Stimulated activated CD4-positive, alpha-beta T cell treated with anti-CD3 and anti-CD28 coated beads, Interleukin-2, amount 100 ng/mL, for 48 hours (primary cell): ENCODE measurements around the gene ATP1B1.

Experiments used
- DNase-seq, 2 donors: peaks; one replicate each; pipeline ENCODE4 v3.0.0-alpha.2; 2020

ATP1B1 gene

GRCh38 chr1:169094897-169095569 lies 11.5 kb upstream of the ATP1B1 start:
- DNase-seq: no peak

- DNase-seq: no peak
These were observed 8.1 kb upstream of the ATP1B1 start for GRCh38 chr1:169098380-169098779.

GRCh38 chr1:169099561-169099960 lies 6.9 kb upstream of the ATP1B1 start:
- DNase-seq: no peak

- DNase-seq: no peak
These were observed 6.3 kb upstream of the ATP1B1 start for GRCh38 chr1:169100208-169100607.

GRCh38 chr1:169100651-169101088 lies 5.8 kb upstream of the ATP1B1 start:
- DNase-seq: no peak

- no peak for DNase-seq
These were observed 3.9 kb upstream of the ATP1B1 start for GRCh38 chr1:169102567-169102966.

GRCh38 chr1:169103002-169103401 lies 3.5 kb upstream of the ATP1B1 start:
- DNase-seq: no peak

- no peak for DNase-seq
These were observed 3.0 kb upstream of the ATP1B1 start for GRCh38 chr1:169103480-169103893.

- DNase-seq: no peak
These were observed 1.4 kb upstream of the ATP1B1 start for GRCh38 chr1:169105087-169105433.

- peak in 1 of 2 donors; percentile 10 for DNase-seq
These were observed 926 bp upstream of the ATP1B1 start for GRCh38 chr1:169105434-169106094.

- peak in 1 of 2 donors; percentile 11 for DNase-seq
These were observed 572 bp downstream of the ATP1B1 start for GRCh38 chr1:169106921-169107602.

GRCh38 chr1:169107603-169108208 lies 1.2 kb downstream of the ATP1B1 start:
- DNase-seq: peak in 1 of 2 donors; percentile 9

- no peak for DNase-seq
These were observed 1.7 kb downstream of the ATP1B1 start for GRCh38 chr1:169108223-169108622.

GRCh38 chr1:169108863-169109560 lies 2.5 kb downstream of the ATP1B1 start:
- DNase-seq: no peak

- no peak for DNase-seq
These were observed 3.2 kb downstream of the ATP1B1 start for GRCh38 chr1:169109561-169110134.

- DNase-seq: no peak
These were observed 3.7 kb downstream of the ATP1B1 start for GRCh38 chr1:169110236-169110635.

- no peak for DNase-seq
These were observed 4.4 kb downstream of the ATP1B1 start for GRCh38 chr1:169110689-169111447.

- DNase-seq: no peak
These were observed 5.0 kb downstream of the ATP1B1 start for GRCh38 chr1:169111472-169111871.

GRCh38 chr1:169112241-169112640 lies 5.8 kb downstream of the ATP1B1 start:
- no peak for DNase-seq

- no peak for DNase-seq
These were observed 7.2 kb downstream of the ATP1B1 start for GRCh38 chr1:169113613-169114119.

GRCh38 chr1:169115891-169116585 lies 9.5 kb downstream of the ATP1B1 start:
- DNase-seq: no peak
